ENCODE measurements around the gene G6PC3.
"Not testable (repeated sequence)": the region's sequence is repeated elsewhere in the genome, so short reads cannot be mapped to it uniquely, and the experiment has no call there.

GRCh38 chr17:44101858-44102257 lies 31.3 kb downstream of the G6PC3 start:
- not testable (repeated sequence) for TF ChIP-seq POLR2A (IDR thresholded peaks at IDR 0.05; ENCODE audit: low read length); HDAC2 (IDR thresholded peaks at IDR 0.05); RAD21 (conservative IDR thresholded peaks at IDR 0.05 in 1 of 2, IDR thresholded peaks at IDR 0.05 in 1 of 2); EP300 (IDR thresholded peaks at IDR 0.05); CTCF (IDR thresholded peaks at IDR 0.05); REST (IDR thresholded peaks at IDR 0.05); FOSB (CRISPR knock-in tag; IDR thresholded peaks at IDR 0.05); ELK1 (IDR thresholded peaks at IDR 0.05; ENCODE audit: low read depth, low read length); USF2 (IDR thresholded peaks at IDR 0.05); CHD4 (IDR thresholded peaks at IDR 0.05; ENCODE audit: borderline replicate concordance)

Measured in A549 (cell line).